H9 (cell line): ENCODE data around the gene ANKHD1. TPM values are rescaled to one million over a fixed set of nuclear protein-coding genes. Genes with fewer than 3 reads are reported as not detected.

Source experiments
- DNase-seq: peaks from one replicate; pipeline ENCODE4 v3.0.0-alpha.2; 2017
- H2AFZ ChIP-seq: one replicate; pipeline ENCODE4 v1.6.1; 2013; ENCODE audit warnings: mild to moderate bottlenecking, low read length, control low read depth, moderate library complexity
- H2AK5ac ChIP-seq: 2 replicates; pipeline ENCODE4 v1.6.1; 2013; ENCODE audit warnings: low read length, control low read depth, mixed read lengths; ENCODE audit not compliant: insufficient read length
- H2BK120ac ChIP-seq: one replicate; pipeline ENCODE4 v1.6.1; 2013; ENCODE audit warnings: low read depth, mild to moderate bottlenecking, low read length, control low read depth, inconsistent platforms; ENCODE audit not compliant: poor library complexity, severe bottlenecking
- H2BK12ac ChIP-seq: 2 replicates; pipeline ENCODE4 v1.6.1; 2013; ENCODE audit warnings: low read length, control low read depth, mixed read lengths, low read depth; ENCODE audit not compliant: insufficient read length
- H2BK15ac ChIP-seq: 2 replicates; pipeline ENCODE4 v1.6.1; 2013; ENCODE audit warnings: low read depth, low read length, control low read depth
- H2BK20ac ChIP-seq: one replicate; pipeline ENCODE4 v1.6.1; 2013; ENCODE audit warnings: low read depth, mild to moderate bottlenecking, low read length, control low read depth, inconsistent platforms; ENCODE audit not compliant: poor library complexity, severe bottlenecking
- H2BK5ac ChIP-seq: 2 replicates; pipeline ENCODE4 v1.6.1; 2013; ENCODE audit warnings: low read length, control low read depth, mixed read lengths; ENCODE audit not compliant: insufficient read length
- H3K14ac ChIP-seq: 2 replicates; pipeline ENCODE4 v1.6.1; 2013; ENCODE audit warnings: low read length, control low read depth; ENCODE audit not compliant: insufficient read depth
- H3K18ac ChIP-seq: 2 replicates; pipeline ENCODE4 v1.6.1; 2013; ENCODE audit warnings: low read depth, mild to moderate bottlenecking, mixed read lengths, low read length, control low read depth; ENCODE audit not compliant: insufficient read length
- H3K23ac ChIP-seq: 2 replicates; pipeline ENCODE4 v1.6.1; 2013; ENCODE audit warnings: low read length, control low read depth, mixed read lengths, low read depth; ENCODE audit not compliant: insufficient read length
- H3K23me2 ChIP-seq: 2 replicates; pipeline ENCODE4 v1.6.1; 2013; ENCODE audit warnings: low read depth, mild to moderate bottlenecking, mixed read lengths, low read length, control low read depth; ENCODE audit not compliant: insufficient read length, poor library complexity, severe bottlenecking
- H3K27ac ChIP-seq: 2 replicates; pipeline ENCODE4 v1.5.1; 2013; ENCODE audit warnings: low read length, control low read depth, mixed read lengths, low read depth; ENCODE audit not compliant: insufficient read length
- H3K27me3 ChIP-seq: 2 replicates; pipeline ENCODE4 v1.6.1; 2013; ENCODE audit warnings: low read length, control low read depth, inconsistent platforms; ENCODE audit not compliant: insufficient read depth
- H3K4ac ChIP-seq: 2 replicates; pipeline ENCODE4 v1.6.1; 2013; ENCODE audit warnings: low read depth, mild to moderate bottlenecking, control low read depth, inconsistent platforms, low read length, moderate library complexity
- H3K4me1 ChIP-seq: 2 replicates; pipeline ENCODE4 v1.6.1; 2013; ENCODE audit warnings: low read length, control low read depth, inconsistent platforms; ENCODE audit not compliant: insufficient read depth
- H3K4me2 ChIP-seq: 2 replicates; pipeline ENCODE4 v1.6.1; 2013; ENCODE audit warnings: low read length, control low read depth, mixed read lengths; ENCODE audit not compliant: insufficient read length, insufficient read depth
- H3K56ac ChIP-seq: 2 replicates; pipeline ENCODE4 v1.6.1; 2013; ENCODE audit warnings: low read depth, mild to moderate bottlenecking, mixed read lengths, low read length, control low read depth; ENCODE audit not compliant: insufficient read length
- H3K79me1 ChIP-seq: 2 replicates; pipeline ENCODE4 v1.6.1; 2013; ENCODE audit warnings: low read depth, mild to moderate bottlenecking, moderate library complexity, low read length, control low read depth, inconsistent platforms; ENCODE audit not compliant: insufficient read depth, poor library complexity, severe bottlenecking
- H3K79me2 ChIP-seq: 2 replicates; pipeline ENCODE4 v1.6.1; 2013; ENCODE audit warnings: low read length, control low read depth, inconsistent platforms; ENCODE audit not compliant: insufficient read depth
- H3K9ac ChIP-seq: 2 replicates; pipeline ENCODE4 v1.6.1; 2013; ENCODE audit warnings: low read length, control low read depth, mixed read lengths; ENCODE audit not compliant: insufficient read length; ENCODE audit errors: extremely low read depth
- H3K9me3 ChIP-seq: one replicate; pipeline ENCODE4 v1.6.1; 2013; ENCODE audit warnings: low read depth, low read length, inconsistent platforms; ENCODE audit not compliant: control insufficient read depth
- H3T11ph ChIP-seq: one replicate; pipeline ENCODE4 v1.6.1; 2013; ENCODE audit warnings: mild to moderate bottlenecking, low read length, control low read depth, inconsistent platforms
- H4K20me1 ChIP-seq: one replicate; pipeline ENCODE4 v1.6.1; 2013; ENCODE audit not compliant: control insufficient read depth, insufficient read length, insufficient read depth
- H4K5ac ChIP-seq: 2 replicates; pipeline ENCODE4 v1.6.1; 2013; ENCODE audit warnings: low read depth, mild to moderate bottlenecking, mixed read lengths, low read length, control low read depth; ENCODE audit not compliant: insufficient read length
- H4K8ac ChIP-seq: replicated peaks from 2 replicates; pipeline ENCODE4 v1.6.1; 2013; ENCODE audit warnings: low read length, control low read depth, mixed read lengths, low read depth; ENCODE audit not compliant: insufficient read length
- H4K91ac ChIP-seq: 2 replicates; pipeline ENCODE4 v1.6.1; 2013; ENCODE audit warnings: low read depth, mild to moderate bottlenecking, moderate library complexity, mixed read lengths, low read length, control low read depth; ENCODE audit not compliant: insufficient read length
- H3K27ac Mint-ChIP-seq, 3 experiments: 2 replicates in 2 of 3; 3 replicates in 1 of 3; pipeline ENCODE4 v1.8.0; 2020 to 2021; ENCODE audit warnings: mixed read lengths in 3 of 3, mild to moderate bottlenecking in 1 of 3, moderate library complexity in 1 of 3
- H3K27me3 Mint-ChIP-seq: 2 replicates; pipeline ENCODE4 v1.8.0; 2021; ENCODE audit warnings: low read depth, mild to moderate bottlenecking, moderate library complexity, mixed read lengths
- H3K36me3 Mint-ChIP-seq, 3 experiments: 2 replicates in 2 of 3; 3 replicates in 1 of 3; pipeline ENCODE4 v1.8.0; 2020 to 2021; ENCODE audit warnings: low read depth in 3 of 3, mixed read lengths in 3 of 3; ENCODE audit not compliant: insufficient read depth in 1 of 3
- H3K4me1 Mint-ChIP-seq, 2 experiments: 2 replicates each; pipeline ENCODE4 v1.8.0; 2020; ENCODE audit warnings: mixed read lengths in 2 of 2
- H3K4me3 Mint-ChIP-seq, 2 experiments: 2 replicates in 1 of 2; 3 replicates in 1 of 2; pipeline ENCODE4 v1.8.0; 2020 to 2021; ENCODE audit warnings: mild to moderate bottlenecking in 2 of 2, mixed read lengths in 2 of 2, moderate library complexity in 1 of 2
- H3K9me3 Mint-ChIP-seq, 2 experiments: 2 replicates in 1 of 2; 3 replicates in 1 of 2; pipeline ENCODE4 v1.8.0; 2020; ENCODE audit warnings: mild to moderate bottlenecking in 2 of 2, mixed read lengths in 2 of 2, moderate library complexity in 1 of 2
- CTCF ChIP-seq: fragments of 200-600 bp; sonication (generic); conservative IDR thresholded peaks from 3 replicates; pipeline ENCODE4 v1.8.0; 2021; ENCODE audit warnings: antibody characterized with exemption, mild to moderate bottlenecking
- WGBS: extraction: QIAGEN DNeasy Blood & Tissue Kit; methylation state at CpG from one replicate; pipeline ENCODE4 v1.1.7; 2013; ENCODE audit warnings: missing lambda C conversion rate, low lambda C conversion rate, mixed read lengths; ENCODE audit not compliant: insufficient read length; ENCODE audit errors: extremely low coverage; 5-methylcytosine and 5-hydroxymethylcytosine counted together
- total RNA-seq: library from RNA; stranded (reverse); gene quantifications from 2 replicates; pipeline ENCODE4 v1.2.1, GENCODE V29; 2021

The ANKHD1 gene
- total RNA-seq, 1 experiment from 2014 or later = 105 TPM

GRCh38 chr5:140513124-140513523 is 111.5 kb downstream of the ANKHD1 start:
- Histone ChIP-seq H2AFZ (no peak overlapping the region), H3K23ac (no peak overlapping the region), H4K91ac (no peak overlapping the region), H3K4me2 (no peak overlapping the region), H3K4me1 (no peaks in the 10 kb centered on the region), H3K79me1 (no peaks in the 10 kb centered on the region), H3K4ac (no peak overlapping the region), H3K14ac (no peak overlapping the region), H3K9me3 (no peaks in the 10 kb centered on the region), H4K8ac (no peak overlapping the region), H2BK12ac (no peak overlapping the region), H2AK5ac (no peak overlapping the region), H3K56ac (no peak overlapping the region), H3K27ac (no peak overlapping the region), H2BK20ac (no peak overlapping the region), H3K27me3 (no peaks in the 10 kb centered on the region), H3K9ac (no peak overlapping the region), H2BK5ac (no peak overlapping the region), H2BK15ac (no peak overlapping the region), H3K23me2 (no peaks in the 10 kb centered on the region), H3K79me2 (no peaks in the 10 kb centered on the region), H2BK120ac (no peak overlapping the region), H4K5ac (no peak overlapping the region), H3T11ph (no peak overlapping the region), H3K18ac (no peak overlapping the region), H4K20me1 (no peaks in the 10 kb centered on the region)
- Mint-ChIP-seq H3K9me3 (no peaks in the 10 kb centered on the region), H3K27ac (no peak overlapping the region), H3K36me3 (peaks cover 33 to 72% (median 58%) of the 10 kb centered on the region in 3 experiments; a peak in 6 of 7 replicates), H3K4me1 (no peaks in the 10 kb centered on the region), H3K4me3 (no peak overlapping the region), H3K27me3 (no peaks in the 10 kb centered on the region)
- WGBS = no CpG with 5 or more reads among the region's 2 CpGs
- no peak for TF ChIP-seq CTCF
- no peak for DNase-seq
